GM12892 (cell line): ENCODE results near the gene PDCD4. TPM values are rescaled to one million over a fixed set of nuclear protein-coding genes. Genes with fewer than 3 reads are reported as not detected.

Experiments used
- DNase-seq: peaks from one replicate; pipeline ENCODE4 v3.0.0; 2011; ENCODE audit not compliant: insufficient read length
- FAIRE-seq: peaks from 2 replicates; lab custom pipeline; 2011; peaks lifted over from hg19 to GRCh38; lab: Jason Lieb, UNC
- POLR2A ChIP-seq: IDR thresholded peaks from 2 replicates; pipeline ENCODE4 v1.6.1; 2011; ENCODE audit warnings: low read depth, low read length, control low read depth
- POLR2AphosphoS5 ChIP-seq: IDR thresholded peaks from 2 replicates; pipeline ENCODE4 v1.6.1; 2011; ENCODE audit warnings: low read depth, low read length, control low read depth
- TAF1 ChIP-seq: IDR thresholded peaks from 2 replicates; pipeline ENCODE4 v1.6.1; 2011; ENCODE audit warnings: low read depth, mild to moderate bottlenecking, control low read depth, low read length, borderline replicate concordance
- polyA plus RNA-seq: library from polyadenylated mRNA; unstranded; fragments of >200 nt; gene quantifications from one replicate; pipeline ENCODE4 v1.2.1, GENCODE V29; 2012; ENCODE audit warnings: missing spikeins, inconsistent platforms; ENCODE audit not compliant: missing spikeins

PDCD4 gene
- polyA plus RNA-seq, result 331 TPM

- peak; percentile 56 for DNase-seq
- peak; percentile 94 for FAIRE-seq
- peak; percentile 79 for TF ChIP-seq POLR2A
- 0 out of 2 replicates have a peak, but pooled peaks have one; percentile 24 for TF ChIP-seq TAF1
- peak; percentile 67; the same call in 1 of the 2 replicates for TF ChIP-seq POLR2AphosphoS5
Observed at GRCh38 chr10:110871298-110872084, at the start of gene PDCD4. PDCD4 (plus strand) TSS chr10:110871928; CDS start chr10:110876028, 4,100 bp downstream.

- TF ChIP-seq POLR2AphosphoS5 (no peak), POLR2A (no peak), TAF1 (no peak)
- DNase-seq (no peak), FAIRE-seq (no peak)
Observed at GRCh38 chr10:110822035-110822711, 49.6 kb upstream of the PDCD4 start.

GRCh38 chr10:110822712-110823311 lies 48.9 kb upstream of the PDCD4 start:
- no peak for TF ChIP-seq POLR2A
- no peak for TF ChIP-seq POLR2AphosphoS5
- no peak for TF ChIP-seq TAF1
- no peak for DNase-seq
- no peak for FAIRE-seq

GRCh38 chr10:110824152-110824441 lies 47.6 kb upstream of the PDCD4 start:
- DNase-seq, result no peak
- FAIRE-seq, result no peak
- TF ChIP-seq TAF1 (no peak), POLR2AphosphoS5 (no peak), POLR2A (no peak)

- FAIRE-seq (no peak), DNase-seq (no peak)
- TF ChIP-seq POLR2A (no peak), POLR2AphosphoS5 (no peak), TAF1 (no peak)
Observed at GRCh38 chr10:110824660-110825059, 47.1 kb upstream of the PDCD4 start.

GRCh38 chr10:110825508-110825907 lies 46.2 kb upstream of the PDCD4 start:
- FAIRE-seq (no peak), DNase-seq (no peak)

GRCh38 chr10:110827410-110827809 lies 44.3 kb upstream of the PDCD4 start:
- FAIRE-seq, result no peak
- no peak for DNase-seq
- TF ChIP-seq POLR2AphosphoS5, result no peak
- TF ChIP-seq TAF1, result no peak
- no peak for TF ChIP-seq POLR2A

More at GRCh38 chr10:110825508-110825907, 46.2 kb upstream of the PDCD4 start:
- TF ChIP-seq POLR2A, result no peak
- TF ChIP-seq POLR2AphosphoS5, result no peak
- TF ChIP-seq TAF1, result no peak

GRCh38 chr10:110827875-110828274 lies 43.9 kb upstream of the PDCD4 start:
- FAIRE-seq, result no peak
- no peak for DNase-seq
- TF ChIP-seq POLR2A (no peak), TAF1 (no peak), POLR2AphosphoS5 (no peak)

- FAIRE-seq (no peak), DNase-seq (no peak)
- TF ChIP-seq POLR2AphosphoS5, result no peak
- TF ChIP-seq POLR2A, result no peak
- TF ChIP-seq TAF1, result no peak
Observed at GRCh38 chr10:110828525-110828924, 43.2 kb upstream of the PDCD4 start.

- FAIRE-seq, result no peak
- DNase-seq, result no peak
- TF ChIP-seq TAF1 (no peak), POLR2AphosphoS5 (no peak), POLR2A (no peak)
Observed at GRCh38 chr10:110829721-110830410, 41.9 kb upstream of the PDCD4 start.

- DNase-seq (no peak), FAIRE-seq (no peak)
- no peak for TF ChIP-seq POLR2AphosphoS5
- TF ChIP-seq POLR2A, result no peak
- no peak for TF ChIP-seq TAF1
Observed at GRCh38 chr10:110833234-110833940, 38.3 kb upstream of the PDCD4 start.
